Activated CD8-positive, alpha-beta memory T cell treated with anti-CD3 and anti-CD28 coated beads, Interleukin-2, amount 50 U/mL, for 24 hours (primary cell): ENCODE measurements around the gene PTPN7.
"Not testable (repeated sequence)": the region's sequence is repeated elsewhere in the genome, so short reads cannot be mapped to it uniquely, and the experiment has no call there.

ENCODE experiments used
- DNase-seq: peaks from one replicate; pipeline ENCODE4 v3.0.0-alpha.2; 2020; ENCODE audit errors: extremely low read depth

The PTPN7 gene

DNA sequence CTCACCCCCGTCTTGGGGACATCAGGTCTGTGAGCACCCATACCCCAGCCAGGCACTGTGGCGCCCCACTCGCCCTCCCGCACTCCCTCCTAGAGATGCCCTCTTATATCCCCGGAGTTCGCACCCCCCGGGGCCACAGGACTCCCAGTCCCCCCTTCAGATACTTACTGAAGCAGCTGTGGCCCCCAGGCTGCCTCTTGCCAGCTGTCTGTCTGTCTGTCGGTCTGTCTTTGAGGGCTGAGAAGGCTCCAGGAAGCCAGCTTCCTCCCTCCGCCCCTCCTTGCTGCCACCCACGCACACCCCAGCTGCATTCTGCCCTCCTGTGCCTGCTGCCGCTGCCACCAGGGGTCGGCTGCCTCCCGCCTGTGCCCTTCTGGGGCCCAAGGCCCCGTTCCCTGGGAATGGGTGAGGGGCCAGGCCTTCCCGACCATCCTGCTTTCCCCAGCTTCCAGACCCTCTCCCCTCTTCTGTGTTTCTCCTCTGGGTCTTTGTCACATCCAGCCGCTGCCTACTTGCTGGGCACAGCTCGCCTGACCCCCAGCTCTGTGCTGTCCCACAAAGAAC lies at the start of gene PTPN7:
TSS of gene PTPN7 (minus strand) at position 226 of the 564 bp plus-strand sequence. CDS start 1,200 bp downstream, outside the sequence.
- peak; percentile 77 for DNase-seq

DNA sequence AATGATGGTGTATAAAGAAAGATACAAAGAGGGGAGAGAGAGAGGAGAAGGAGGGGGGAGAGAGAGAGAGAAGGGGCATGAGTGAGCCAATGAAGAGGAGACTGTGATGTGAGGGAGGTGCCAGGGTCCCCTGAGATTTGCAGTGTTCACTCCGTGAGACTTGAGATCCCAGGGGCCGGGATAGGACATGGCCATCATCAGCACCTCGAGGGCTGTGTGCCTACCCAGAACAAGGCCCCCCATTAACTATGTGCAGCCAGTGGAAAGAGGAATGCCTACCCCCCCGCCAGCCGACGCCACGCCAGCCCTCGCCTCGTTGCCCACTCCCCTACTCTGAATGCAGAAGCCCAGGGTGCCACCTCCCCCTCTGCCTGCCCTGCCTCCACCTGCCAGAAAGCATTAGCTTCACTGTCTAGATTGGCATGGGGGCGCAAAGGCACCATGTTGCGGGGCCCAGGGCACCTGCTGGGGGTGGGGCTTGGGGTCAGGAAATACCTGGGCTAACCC lies 48.0 kb upstream of the PTPN7 start:
- no peak for DNase-seq

DNA sequence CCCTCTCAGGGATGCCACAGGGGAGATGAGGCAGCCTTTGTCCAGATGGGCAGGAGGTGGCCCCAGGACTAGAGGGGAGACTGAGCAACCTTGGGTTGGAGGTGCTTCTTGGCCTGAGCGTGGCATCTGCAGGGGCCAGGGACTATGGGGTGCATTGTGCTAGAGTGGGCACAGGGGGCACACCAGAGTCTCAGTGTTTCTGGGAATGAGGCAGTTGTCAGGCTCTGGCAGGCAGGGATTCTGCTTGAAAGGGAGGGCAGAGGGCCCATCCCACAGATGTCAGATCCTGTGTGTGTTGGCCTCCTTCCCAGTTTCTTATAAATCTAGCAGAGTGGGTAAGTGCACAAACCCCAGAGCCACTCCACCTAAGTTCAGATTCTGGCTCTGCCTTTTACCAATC lies 46.9 kb upstream of the PTPN7 start:
- no peak for DNase-seq

DNA sequence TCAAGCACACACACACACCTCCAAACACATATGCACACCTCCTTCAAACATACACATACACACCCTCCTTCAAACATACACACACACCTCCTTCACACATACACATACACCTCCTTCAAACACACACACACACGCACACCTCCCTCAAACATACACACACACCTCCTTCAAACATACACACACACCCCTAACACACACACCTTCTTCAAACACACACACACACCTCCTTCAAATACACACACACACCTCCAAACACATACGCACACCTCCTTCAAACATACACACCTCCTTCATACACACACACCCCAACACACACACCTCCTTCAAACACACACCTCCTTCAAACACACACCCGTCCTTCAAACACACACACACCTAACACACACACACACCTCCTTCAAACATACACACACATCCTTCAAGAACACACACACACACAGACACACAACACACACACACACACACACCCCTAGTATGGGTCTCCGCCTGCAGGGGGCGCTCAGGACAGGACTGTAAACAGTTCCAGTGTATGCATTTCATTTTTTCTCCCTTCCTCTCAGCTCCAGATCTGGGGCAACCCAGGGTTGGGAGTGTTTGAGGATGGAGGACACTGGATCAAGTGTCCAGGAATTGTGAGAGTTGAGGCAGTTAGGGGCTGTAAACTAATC lies 45.3 kb upstream of the PTPN7 start:
- no peak for DNase-seq

DNA sequence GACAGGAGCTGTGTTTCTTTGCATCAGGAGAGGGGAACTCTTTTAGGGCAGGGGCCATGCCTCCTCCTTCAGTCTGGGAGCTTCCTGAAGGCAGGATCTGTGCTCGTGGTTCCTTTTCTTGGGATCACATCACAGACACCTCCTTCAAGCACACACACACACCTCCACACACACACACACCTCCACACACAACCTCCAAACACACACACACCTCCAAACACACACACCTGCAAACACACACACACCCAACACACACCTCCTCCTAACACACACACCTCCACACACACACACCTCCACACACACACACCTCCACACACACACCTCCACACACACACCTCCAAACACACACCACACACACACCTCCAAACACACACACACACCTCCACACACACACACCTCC lies 43.7 kb upstream of the PTPN7 start:
- no peak for DNase-seq

DNA sequence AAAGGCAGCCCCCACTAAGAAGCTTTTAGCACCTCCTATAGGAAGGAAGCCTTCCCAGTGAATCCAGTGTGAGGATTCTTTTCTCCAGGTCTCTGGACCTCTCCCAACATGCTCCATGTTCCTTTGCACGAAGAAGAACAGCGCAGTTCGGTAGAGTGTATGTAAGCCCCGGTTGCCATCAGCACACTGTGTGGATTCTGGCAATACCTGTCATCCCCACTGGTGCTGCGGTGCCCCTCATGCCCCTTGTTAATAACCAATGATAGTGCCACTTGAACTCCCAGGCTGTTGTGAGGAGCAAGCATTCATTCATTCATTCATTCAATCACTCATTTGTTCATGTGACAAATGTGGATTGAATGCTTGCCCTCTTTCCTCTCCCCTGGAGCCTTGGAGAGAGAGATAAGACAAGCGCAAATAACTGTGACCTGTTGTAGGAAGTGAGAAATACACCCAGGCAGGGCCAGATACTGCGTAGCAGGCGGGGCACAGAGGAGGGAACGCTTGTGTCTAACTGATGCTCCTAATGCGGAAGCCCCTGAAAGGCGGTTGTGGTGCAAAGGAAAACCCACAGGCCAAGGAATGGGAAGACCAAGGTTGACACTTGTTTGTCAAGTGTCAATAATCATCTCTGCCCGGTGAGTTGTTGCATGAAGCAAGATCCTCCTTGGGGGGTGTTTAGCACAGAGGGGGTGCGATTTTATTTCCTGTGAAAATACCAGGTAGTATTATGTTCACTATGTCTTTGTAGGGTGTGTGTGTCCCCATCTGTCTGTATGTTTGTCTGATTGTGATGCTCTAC lies 43.0 kb upstream of the PTPN7 start:
- no peak for DNase-seq

DNA sequence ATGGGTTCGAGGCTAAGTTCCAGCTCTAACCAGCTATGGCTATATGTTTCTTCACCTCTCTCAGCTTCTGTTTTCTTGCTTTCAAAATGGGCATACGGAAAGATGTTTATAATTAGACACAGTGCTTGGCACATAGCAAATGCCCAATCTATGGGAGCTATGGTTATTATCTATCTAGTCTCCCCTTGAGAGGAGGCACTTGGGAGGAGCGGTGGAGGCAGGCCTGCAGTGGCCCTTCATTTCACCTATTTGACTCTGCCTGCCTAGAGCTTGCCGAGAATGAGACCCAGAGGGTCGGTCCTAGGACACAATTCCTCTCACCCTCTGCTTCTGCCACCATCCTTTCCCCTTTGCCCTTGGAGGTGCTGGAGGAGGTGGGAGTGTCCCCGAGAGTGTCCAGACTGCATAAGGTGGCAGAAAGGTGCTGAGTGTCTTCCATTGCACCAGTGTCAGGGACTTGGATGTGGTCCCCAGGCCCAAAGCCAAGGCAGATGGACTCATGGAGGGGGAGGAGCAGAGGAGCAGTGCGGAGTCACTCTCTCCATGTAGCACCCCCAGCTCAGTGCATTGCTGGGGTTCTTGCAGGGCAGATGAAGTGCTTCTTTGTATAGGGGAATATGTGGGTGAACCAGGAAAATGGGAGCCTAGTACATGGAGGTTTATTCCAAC lies 42.2 kb upstream of the PTPN7 start:
- DNase-seq: no peak

DNA sequence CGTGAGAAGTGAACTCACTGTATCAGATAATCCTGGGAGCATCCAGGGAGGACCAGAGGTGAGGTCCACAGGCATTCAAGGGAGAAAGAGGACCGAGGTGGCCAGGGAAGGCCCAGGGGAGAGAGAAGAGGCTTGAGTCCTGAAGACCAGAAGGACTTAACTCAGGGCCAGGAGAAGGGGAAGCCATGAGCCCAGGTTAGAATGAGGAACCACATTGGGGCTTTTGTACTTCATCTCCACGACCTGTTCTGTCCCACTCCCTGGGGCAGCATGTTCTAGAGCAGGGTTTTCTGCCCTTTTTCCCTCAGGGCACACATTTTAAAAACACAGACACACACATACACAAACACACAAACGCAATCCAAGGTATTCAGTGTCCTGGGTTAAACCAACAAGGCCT lies 41.6 kb upstream of the PTPN7 start:
- no peak for DNase-seq

DNA sequence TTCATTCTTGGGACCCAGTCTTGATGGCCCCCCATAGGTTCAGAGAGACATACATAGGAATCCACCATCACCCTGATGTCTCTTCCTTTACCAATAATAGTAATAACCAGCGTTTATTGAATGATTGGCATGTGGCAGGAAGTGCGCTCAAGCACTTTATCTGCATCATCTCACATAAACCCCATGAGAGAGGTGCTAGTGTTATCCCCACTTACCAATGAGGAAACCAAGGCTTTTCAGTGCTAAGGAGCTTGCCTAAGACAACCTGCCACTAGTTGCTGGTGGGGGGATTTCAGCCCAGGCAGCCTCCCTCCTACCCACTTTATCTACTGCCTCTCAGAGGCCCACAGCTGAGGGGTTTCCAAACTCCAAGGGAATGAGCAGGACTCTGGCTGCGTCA lies 40.9 kb upstream of the PTPN7 start:
- DNase-seq: no peak

DNA sequence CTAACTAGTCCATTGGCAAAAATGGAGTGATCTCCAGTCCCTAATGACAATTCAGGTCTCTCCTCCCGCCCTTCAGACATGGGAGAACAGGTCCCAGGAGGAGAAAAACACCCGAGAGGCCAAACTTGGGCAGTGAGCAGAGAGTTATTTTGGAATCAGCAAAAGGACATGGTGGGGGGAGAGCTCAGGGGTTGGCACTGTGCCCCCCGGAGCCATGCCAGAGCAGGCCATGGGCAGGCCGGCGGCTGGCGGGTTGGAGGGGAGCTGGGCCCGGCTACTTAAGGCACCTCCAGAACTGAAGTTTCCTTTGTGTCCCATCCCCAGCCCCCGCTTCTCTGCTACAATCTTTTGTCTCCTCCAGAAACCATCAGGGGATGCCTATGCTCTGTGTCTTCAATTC lies 40.3 kb upstream of the PTPN7 start:
- DNase-seq: no peak

DNA sequence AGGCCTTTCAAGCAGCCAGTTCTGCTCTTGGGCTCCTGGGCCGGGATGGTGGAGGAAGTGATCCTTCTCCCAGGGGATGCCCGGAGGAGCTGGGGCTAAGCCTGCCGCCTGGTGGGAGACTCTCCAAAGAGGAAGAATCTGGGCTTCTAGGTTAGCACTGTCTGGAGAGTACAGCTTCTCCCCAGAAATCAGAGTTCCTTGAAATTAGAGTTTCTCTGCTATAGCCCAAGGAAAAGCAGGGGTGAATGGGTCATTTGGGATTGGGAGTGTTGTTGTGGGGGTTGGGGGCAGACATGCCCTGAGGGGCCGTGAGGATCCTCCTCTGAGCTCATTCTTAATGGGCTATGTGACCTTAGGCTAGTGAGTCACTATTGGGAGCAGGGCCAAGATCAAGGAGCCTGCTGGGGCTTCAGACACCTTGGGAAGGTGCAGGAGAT lies 39.7 kb upstream of the PTPN7 start:
- no peak for DNase-seq

DNA sequence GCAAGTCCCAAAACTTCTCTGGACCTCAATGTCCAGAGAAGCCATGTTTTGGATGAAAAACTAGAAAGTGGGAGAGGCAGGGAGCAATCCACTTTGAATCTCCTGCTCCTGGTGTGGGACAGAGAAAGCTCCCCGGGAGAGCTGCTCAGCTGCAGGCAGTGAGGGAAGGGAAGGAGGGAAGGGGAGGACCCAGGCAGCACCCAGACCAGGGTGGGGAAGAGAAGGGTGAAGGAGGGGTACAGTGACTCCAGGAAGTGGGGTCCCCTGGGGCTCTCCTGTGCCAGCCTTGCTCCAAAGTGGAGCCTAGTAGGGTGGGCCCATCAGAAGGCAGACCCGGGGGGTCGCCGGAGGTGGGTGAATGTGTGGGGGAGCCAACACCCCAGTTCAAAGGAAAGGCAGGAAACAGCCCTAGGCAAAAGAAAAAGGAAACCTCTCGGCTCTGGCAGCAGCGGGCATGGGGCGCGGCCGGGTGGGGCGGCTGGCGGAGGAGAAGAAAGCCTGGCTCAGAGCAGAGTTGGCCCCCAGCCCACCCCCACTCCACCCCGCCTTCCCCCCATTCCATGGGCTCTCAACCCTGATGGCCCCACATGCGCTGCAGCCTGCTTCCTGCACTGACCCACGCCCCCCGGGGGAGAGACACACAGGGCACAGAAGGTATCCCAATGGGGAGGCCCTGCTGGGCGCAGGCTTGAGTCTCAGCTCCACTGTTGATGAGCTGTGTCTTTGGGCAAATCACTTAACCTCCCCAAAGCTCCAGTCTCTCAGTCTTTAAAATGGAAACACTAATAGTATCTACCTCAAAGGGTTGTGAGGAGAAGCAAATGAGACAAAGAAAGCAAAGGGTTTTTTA lies 38.9 kb upstream of the PTPN7 start:
- DNase-seq: no peak

DNA sequence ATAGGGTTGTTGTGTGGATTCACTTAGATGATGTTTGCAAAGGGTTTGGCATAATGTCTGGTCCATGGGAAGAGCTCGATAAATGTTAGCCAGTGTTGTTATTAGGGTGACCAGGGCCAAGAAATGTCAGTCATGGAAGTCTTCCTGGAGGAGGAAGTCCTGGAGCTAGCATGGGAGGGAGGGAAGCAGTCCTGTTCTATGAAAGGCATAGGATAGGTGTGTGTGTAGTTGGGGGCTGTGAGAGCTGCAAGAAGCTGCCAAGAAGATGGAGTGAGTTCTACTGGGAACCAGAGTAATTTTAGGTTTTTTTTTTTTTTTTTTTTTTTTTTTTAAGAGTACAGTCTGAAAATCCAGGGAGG lies 37.9 kb upstream of the PTPN7 start:
- DNase-seq: no peak

DNA sequence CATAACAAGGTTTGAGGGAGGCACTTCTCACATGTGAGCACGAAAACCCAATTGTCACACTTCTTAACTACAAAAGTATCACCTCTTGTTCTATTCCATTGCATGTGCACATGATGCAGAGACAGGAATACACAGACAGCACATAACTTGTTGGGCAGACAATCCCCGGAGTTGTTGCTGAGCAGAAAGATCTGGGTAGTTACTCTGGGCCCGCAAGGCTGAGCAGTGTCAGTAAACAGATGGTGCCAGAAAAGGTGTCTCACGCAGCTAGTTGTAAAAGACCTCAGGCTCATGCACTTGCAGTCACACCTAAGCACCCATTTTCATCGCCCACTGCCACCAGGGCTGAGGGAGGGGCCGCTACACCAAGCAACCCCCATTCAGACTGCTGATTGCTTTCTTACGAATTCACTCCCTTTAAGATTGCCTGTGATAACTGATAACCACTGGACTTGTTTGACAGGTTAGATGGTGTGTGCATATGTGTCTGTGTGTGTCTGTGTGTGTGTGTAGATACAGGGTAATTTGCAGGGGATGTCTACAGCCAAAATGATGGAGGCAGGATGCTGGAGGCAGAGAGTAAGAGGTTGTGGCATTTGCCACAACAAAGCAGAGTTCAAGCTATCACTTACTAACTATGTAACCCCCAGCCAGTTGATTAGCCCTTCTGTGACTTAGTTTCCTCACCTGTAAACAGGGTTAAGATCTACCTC lies 37.4 kb upstream of the PTPN7 start:
- DNase-seq: no peak

DNA sequence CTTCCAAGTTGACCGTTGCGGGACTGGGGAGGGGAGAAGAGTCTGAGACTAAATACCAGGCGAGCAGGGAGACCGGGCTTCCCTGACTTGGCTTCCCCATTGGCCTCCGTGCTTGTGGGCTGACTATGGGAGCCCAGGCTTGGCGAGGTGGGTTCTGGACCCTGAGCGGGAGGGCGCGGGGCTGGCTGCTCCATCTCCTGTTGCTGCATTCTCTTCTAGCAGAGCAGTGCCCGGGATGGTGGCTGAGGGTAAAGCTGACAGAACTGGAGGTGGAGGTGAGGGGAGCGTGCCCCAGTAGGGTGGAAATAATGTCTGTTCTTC lies 33.9 kb upstream of the PTPN7 start:
- DNase-seq: no peak

DNA sequence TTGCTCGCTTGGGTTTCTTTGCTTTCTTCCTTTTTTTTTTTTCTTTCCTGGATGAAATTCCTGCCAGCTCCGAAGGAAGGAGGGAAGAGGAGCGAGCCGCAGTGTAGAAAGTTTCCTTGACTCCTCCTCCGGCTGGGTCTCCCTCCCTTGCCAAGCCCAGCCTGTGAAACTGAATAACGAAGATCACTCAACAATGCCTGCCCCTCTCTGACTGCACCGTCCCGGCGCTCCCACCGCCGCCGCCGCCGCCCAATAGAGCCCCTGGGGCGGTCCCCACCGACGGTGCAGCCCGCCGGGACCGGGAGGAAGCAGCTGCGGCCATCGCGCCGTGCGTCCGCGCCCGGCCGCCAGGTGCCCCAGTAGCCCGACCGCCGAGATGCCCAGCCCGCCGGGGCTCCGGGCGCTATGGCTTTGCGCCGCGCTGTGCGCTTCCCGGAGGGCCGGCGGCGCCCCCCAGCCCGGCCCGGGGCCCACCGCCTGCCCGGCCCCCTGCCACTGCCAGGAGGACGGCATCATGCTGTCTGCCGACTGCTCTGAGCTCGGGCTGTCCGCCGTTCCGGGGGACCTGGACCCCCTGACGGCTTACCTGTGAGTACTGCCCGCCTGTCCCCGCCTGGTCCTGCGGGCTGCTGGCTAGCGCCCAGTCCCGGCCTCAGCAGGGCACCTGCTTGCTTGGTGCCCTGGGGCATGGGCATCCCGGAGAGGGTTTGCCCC lies 33.4 kb upstream of the PTPN7 start, which contains the start of gene LGR6:
TSS of gene LGR6 (plus strand) at position 186 of the 714 bp plus-strand sequence. CDS start at position 377, 191 bp downstream.
- DNase-seq: no peak

DNA sequence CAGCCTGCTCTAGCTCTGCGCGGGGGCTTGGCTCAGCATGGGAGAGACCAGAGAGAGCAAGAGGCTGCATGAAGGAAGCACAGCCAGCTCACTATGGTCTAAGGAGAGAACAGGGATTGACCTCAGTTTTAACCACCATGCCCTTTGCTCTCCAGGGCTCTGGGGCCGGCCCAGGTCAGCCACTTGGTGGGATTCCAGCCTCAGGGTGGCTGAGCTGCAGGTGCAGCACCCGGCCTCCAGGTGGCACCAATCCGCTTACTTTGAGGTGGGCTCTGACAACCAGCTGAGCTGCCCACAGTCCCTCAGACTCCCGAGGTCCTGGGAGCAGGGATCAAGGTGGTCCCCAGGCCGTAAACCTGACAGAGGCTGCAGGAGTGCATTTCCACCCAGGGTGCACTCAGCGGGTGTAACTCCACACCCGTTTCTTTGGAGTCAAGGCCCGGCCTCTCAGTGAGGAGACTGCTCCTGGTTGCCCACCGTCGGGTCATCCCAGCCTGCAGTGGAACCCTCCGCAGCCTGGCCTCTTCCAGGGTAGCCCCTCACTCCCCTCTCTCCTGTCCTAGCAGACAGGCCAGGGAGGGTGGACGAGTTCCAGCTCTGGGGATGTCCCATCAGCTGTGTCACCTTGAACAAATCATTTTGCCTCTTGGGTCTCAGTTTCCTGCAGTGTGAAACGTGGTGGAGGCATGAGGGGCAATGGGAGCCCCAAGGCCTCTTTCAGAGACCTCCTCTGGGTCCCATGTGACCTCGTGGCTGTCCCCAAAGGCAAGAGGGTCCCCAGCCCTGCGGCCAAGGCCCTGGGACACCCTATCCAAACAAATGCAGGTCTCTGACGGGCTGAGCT lies 32.6 kb upstream of the PTPN7 start:
- DNase-seq: no peak

DNA sequence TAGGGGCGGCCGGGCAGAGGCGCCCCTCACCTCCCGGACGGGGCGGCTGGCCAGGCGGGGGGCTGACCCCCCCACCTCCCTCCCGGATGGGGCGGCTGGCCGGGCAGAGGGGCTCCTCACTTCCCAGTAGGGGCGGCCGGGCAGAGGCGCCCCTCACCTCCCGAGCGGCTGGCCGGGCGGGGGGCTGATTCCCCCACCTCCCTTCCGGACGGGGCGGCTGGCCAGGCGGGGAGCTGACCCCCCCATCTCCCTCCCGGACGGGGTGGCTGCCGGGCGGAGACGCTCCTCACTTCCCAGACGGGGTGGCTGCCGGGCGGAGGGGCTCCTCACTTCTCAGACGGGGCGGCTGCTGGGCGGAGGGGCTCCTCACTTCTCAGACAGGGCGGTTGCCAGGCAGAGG lies 31.0 kb upstream of the PTPN7 start:
- DNase-seq: not testable (repeated sequence)
